GM19468 (cell line): ENCODE measurements around the gene NEDD4.
"Not testable (repeated sequence)": the region's sequence is repeated elsewhere in the genome, so short reads cannot be mapped to it uniquely, and the experiment has no call there.

ENCODE experiments used
- ATAC-seq: cut with Tn5 transposase; IDR thresholded peaks from one replicate; pipeline ENCODE4 v1.9.1; 2021; ENCODE audit warnings: mild to moderate bottlenecking, moderate library complexity, moderate number of reproducible peaks; ENCODE audit not compliant: unreplicated experiment; ENCODE audit errors: extremely low read depth

The NEDD4 gene

GRCh38 chr15:55902981-55903380, 90.4 kb downstream of the NEDD4 start:
- no peak for ATAC-seq

- no peak for ATAC-seq
Measured at GRCh38 chr15:55900019-55900418, 93.4 kb downstream of the NEDD4 start.

DNA sequence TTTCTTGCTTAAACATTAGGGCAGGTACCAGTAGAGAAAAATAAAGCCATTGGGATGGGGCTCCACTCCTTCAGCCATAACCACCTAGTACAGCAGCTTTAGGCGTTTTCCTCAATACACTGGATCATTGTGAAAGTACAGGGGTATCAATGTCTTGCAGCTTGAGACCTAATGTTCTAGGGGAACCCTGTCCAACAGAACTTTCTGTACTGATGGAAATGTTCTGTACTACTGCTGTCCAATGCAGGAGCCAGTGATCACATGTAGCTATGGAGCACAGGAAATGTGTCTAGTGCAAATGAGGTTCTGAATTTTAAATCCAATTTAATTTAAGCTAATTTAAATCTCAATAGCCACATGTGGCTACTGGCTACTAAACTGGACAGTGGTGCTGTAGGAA, 93.9 kb downstream of the NEDD4 start:
- no peak for ATAC-seq

DNA sequence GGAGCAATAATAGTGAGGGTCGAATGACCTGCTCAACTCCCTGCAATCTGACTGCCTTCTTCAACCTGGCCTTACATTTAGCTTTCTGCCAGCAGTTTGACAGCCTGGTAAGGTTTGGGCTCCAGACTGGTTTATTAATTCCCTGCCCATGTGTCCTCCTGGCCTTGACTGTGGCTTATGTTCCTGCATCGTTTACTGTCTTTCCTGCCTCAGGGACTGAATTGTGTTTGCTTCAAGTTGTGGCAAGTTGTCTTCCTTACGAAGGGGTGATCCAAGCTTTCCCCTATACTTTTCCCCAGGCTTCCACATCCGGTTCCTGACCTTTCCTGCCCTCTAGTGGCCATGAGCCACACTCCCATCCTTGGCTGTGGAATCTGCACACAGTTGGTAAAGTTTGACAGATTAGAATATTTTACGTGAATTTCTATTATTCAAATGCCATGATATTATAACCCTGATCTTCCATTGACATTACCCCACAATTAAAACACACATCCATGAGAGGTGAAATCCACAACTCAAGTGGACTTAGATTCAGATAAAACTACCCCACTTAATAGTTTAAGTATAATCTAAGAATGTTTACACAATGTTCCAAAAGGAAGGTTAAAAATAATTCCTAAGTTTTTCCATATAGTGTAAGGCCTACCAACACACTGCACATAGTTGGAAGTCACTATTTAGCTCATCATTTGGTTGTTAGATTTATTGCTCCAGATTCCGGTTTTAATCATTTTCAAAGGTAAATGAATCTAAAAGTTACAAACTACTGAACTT, 95.7 kb downstream of the NEDD4 start:
- no peak for ATAC-seq

DNA sequence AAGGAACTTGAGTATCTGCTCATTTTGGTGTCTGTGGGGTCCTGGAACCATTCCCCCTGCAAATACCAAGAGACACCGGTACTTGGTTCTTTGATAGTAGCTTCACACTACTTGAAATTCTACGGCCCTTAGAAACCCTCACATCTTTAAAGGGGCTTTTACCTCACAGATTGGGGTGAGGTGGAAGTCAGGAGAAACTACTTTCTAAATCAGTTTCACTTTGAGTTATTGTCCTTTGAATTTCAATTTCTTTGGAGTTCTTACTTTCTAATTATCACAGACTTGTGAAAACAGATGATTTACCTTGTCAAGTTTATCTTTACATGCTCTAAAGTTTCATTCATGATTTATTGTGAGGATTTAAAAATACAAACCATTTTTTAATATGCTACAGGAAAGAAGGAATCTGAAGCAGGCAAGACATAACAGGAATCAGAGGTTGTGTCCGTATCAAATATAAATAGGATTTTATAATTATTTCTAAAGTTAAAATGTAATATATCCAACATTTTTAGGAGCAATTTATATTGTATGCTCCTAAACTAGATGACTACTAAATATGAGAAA, 98.9 kb downstream of the NEDD4 start:
- ATAC-seq, result no peak

- ATAC-seq, result no peak
Measured at GRCh38 chr15:55893852-55894251, 99.6 kb downstream of the NEDD4 start.

DNA sequence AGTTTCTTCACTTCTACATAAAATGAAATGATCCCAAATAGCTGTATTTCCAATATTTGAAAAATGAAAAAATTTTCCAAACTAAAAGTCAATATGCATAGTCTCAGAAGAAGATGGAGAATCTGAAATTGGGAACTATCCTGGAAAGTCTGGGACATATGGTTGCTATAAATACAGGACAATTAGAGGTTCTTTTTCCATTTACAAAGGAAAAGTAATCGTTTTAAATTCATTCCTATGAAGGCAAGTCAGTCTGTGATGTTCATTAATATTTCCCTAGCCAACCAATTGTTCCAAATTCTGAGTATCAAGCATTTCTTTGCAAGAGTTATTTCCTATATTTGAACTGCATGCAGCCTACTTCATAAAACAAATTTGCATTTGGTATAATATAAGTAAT, 102.2 kb downstream of the NEDD4 start:
- no peak for ATAC-seq

DNA sequence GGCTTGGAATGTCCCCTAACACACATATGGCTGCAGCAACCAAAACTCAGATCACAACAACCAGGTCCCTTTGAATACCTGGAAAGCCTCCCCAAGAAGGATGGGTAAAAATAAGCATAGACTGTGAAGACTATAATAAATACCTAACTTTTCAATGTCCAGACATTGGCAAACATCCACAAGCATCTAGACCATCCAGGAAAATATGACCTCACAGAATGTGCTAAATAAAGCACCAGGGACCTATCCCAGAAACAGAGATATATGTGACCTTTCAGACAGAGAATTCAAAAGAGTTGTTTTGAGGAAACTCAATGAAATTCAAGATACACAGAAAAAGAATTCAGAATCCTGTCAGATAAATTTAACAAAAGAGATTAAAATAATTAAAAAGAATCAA, 109.2 kb downstream of the NEDD4 start:
- no peak for ATAC-seq

DNA sequence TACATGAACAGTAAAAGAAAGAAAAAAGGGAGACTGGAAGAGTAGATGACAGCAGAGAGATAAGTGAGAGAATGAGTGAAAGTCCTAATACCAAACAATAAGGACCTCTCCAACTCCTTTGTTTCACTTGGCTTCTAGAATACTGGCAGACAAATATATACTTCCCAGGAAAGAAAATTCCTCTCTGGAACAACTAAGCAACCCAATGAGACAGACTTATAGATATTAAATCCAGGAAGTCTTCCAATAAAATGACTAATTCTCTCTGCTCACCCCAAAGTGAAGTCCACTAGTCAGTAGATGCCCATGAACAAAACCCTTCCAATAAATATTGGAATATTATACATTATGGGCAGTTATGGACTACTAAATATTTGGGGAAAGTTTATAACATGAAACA, 114.2 kb downstream of the NEDD4 start:
- no peak for ATAC-seq

- no peak for ATAC-seq
Measured at GRCh38 chr15:55873024-55873720, 120.2 kb downstream of the NEDD4 start.

GRCh38 chr15:55872471-55872870, 120.9 kb downstream of the NEDD4 start:
- ATAC-seq, result no peak

DNA sequence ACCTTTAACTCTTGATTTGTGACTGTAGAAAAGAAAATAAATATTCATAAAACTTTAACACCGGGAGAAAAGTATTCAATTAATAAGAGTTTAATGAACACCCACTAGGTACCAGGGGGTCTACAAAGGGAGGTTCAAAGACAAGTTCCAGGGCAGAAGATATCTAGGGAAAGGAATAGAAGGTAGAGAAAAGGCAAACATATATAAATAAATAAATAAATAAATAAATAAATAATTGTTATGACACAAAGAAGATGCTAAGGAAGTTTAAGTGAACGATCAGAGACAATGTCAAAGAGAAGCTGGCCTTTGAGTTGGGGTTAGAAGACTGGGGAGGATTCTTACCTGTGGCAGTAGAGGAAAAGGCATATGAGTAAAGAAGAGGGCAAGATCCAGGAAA, 123.8 kb downstream of the NEDD4 start:
- ATAC-seq, result no peak

DNA sequence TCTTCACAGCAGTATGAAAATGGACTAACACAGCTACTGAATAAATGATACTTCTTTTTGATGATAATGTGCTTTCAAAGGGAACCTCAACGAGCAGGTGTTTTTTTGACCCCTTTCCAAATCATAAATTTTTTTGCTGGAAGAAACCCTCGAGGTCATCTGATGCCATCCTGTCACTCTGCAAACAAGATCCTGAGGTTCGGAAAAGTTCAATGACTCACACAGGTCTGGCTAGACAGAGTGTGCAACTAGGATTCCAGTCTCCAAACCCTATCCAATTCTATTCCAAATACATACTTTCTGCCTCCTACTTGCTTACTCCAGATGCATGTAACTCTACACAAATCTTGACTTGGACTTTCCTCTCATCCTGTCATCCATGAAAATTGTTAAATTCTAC, 124.7 kb downstream of the NEDD4 start:
- no peak for ATAC-seq

GRCh38 chr15:55868291-55868690, 125.1 kb downstream of the NEDD4 start:
- not testable (repeated sequence) for ATAC-seq

GRCh38 chr15:55863911-55864310, 129.5 kb downstream of the NEDD4 start:
- ATAC-seq, result no peak

- no peak for ATAC-seq
Measured at GRCh38 chr15:55861115-55861514, 132.3 kb downstream of the NEDD4 start.

DNA sequence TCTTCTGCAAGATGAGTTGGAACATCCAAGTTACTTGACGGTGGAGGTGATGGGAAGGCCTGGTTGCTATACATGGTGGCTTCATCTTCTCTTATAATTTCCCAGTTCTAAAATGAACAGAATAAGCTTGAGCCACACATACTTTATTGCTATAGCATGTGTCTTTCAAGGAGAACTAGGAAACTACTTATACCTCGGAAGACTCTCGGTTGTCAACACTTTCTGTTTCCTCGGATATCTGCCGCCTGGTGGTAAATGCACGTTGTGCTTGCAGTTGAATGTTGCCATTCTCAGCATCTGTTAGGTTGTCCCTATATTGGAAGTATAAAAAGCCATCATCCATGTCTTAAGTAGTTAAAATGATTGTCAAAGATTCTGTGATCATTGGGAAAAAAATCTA, 132.9 kb downstream of the NEDD4 start:
- no peak for ATAC-seq

GRCh38 chr15:55859681-55860080, 133.7 kb downstream of the NEDD4 start:
- no peak for ATAC-seq

DNA sequence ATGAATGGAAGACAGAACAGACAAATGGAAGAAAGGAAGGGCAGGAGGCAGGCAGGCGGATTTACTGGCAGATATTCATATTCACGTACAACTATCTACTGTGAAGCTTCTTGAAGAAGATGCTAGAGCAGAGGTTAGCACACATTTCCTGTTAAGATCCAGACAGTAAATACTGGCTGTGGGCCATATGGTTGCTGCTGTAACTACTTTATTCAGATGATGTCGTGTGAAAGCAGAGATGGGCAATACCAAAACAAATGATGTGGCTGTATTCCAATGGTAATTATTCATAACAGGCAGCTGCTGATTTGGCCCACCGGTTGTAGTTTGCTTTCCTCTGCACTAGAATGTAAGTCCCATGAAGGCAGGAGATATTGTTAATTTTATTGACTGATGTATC, 134.8 kb downstream of the NEDD4 start:
- no peak for ATAC-seq

DNA sequence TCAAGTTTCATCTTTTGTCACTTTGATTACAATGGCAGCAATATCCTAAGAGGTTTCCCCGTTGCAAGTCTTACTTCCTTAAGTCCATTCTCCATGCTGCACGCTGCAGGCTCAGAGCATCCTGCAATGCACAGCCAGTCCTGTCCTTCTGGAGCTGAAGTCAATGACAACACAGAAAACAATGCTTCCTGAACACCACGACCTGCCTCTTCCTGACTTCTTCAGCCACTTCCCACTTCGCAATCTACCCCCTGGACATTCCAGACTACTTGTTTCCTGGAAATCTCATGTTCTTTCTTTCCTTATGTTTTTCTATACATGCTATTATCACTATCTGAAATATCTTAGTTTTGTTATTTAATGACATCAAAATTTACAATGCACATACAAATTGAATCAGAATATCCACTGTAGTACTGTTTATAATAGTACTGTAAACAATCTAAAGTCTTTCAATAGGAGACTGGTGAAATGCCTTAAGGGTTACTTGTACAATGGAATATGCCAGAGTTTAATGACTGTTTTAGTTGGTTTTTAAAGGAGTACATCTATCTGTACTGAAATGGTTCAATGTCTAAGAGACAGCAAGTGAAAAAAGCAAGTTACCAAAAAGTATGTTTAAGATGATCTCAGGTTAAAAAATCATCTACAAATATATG, 136.8 kb downstream of the NEDD4 start:
- ATAC-seq, result no peak

DNA sequence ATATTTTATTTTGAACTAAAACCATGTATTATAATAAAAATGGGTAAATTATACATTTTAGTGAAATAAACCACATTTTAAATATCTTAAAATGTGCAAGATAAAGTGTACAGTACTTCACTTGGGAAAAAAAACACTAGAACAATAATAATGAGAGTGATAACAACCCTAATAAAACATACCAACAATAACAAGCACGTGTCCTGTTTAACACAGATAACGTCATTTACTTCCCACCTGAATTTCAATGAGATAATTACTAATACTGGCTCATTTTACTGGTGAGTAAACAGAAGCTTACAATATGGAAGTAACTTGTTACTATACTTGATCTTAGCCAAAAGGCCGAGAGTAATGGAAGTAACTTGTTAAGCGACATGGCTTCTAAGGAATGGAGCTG, 140.3 kb downstream of the NEDD4 start:
- ATAC-seq, result no peak
